NCI-H2227 (cell line): ENCODE data around the gene SRSF3.
"Not testable (repeated sequence)": the region's sequence is repeated elsewhere in the genome, so short reads cannot be mapped to it uniquely, and the experiment has no call there.

ENCODE experiments used
- DNase-seq: peaks from one replicate; lab custom pipeline; 2025; ENCODE audit not compliant: unreplicated experiment; lab: John Stamatoyannopoulos, UW

Gene SRSF3

DNA sequence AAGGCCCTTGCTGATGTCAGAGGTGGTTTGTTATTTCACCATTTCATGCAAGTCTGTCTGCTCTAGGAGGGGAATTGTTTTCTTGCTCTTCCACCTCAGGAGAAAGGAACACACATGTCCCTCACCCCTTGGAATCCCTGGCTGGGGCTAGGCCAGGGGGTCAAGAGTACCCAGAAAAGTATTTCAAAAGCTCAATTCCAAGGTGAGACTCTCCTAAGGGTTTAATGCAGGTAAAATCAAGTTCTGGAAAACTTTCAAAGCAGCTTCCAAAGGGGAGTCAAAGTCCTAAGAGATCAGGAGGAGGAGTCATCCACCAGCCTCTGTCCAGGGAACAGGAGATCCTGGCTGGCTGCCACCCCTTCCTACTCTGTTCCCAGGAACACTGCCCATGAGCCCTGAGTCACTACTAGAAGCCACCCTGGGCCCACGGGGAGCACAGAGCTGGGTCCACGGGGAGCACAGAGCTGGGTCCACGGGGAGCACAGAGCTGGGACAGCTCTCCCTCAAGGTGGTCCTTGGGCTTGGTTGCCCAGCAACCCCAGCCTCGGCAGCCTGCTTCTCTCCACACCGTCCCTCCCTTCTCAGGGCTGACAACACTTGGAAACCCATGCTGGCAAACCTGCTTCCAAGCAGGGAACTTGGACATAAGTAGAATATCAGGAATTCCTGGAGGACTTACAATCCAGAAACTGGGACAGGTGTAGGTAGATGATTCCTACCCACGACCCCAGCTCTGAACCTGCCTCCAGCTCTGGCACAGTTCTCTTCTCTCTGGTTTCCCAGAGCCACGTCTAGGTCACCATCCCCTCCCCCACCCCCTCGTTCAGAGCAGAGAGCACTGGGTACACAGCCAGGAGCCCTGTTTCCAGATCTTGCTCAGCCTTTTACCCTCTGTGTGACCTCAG, 49.0 kb downstream of the SRSF3 start:
- no peak for DNase-seq

GRCh38 chr6:36643977-36644376, 49.8 kb downstream of the SRSF3 start:
- no peak for DNase-seq

GRCh38 chr6:36649086-36649485, 54.9 kb downstream of the SRSF3 start:
- no peak for DNase-seq

GRCh38 chr6:36649701-36650484, 55.7 kb downstream of the SRSF3 start:
- no peak for DNase-seq

GRCh38 chr6:36650848-36651478, 56.8 kb downstream of the SRSF3 start:
- DNase-seq = no peak

GRCh38 chr6:36651659-36652379, 57.7 kb downstream of the SRSF3 start:
- DNase-seq = no peak

DNA sequence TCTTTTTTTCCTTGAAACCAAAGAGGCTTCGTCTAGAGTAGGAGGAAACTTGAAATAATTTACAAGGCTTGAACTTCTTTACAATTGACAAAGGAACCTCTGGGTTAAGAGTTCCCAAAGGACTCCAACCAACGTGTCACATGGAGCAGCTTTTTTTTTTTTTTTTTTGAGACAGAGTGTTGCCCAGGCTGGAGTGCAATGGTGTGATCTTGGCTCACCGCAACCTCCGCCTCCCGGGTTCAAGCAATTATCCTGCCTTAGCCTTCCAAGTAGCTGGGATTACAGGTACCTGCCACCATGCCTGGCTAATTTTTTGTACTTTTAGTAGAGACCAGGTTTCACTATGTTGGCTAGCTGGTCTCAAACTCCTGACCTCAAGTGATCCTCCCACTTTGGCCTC, 60.3 kb downstream of the SRSF3 start:
- DNase-seq = not testable (repeated sequence)
